AG10803 (cell line): Measurements from ENCODE around the gene DPT.

Experiments
- DNase-seq: peaks from one replicate; pipeline ENCODE4 v3.0.0; 2010; ENCODE audit warnings: low read depth
- H3K4me3 ChIP-seq: 2 replicates; pipeline ENCODE4 v1.5.1; 2011; ENCODE audit warnings: mild to moderate bottlenecking, low read length, control low read depth
- CTCF ChIP-seq: conservative IDR thresholded peaks from 2 replicates; pipeline ENCODE4 v1.5.1; 2011; ENCODE audit warnings: mild to moderate bottlenecking, low read length, control low read depth, inconsistent platforms

DPT gene

GRCh38 chr1:168698453-168698852 lies 30.6 kb downstream of the DPT start:
- no peak overlapping the region for H3K4me3 ChIP-seq
- TF ChIP-seq CTCF = no peak
- no peak for DNase-seq

- H3K4me3 ChIP-seq = no peak overlapping the region
- DNase-seq = peak; percentile 45
- TF ChIP-seq CTCF = no peak
Observed at GRCh38 chr1:168697356-168698126, 31.5 kb downstream of the DPT start.

- no peak overlapping the region for H3K4me3 ChIP-seq
- DNase-seq = no peak
- TF ChIP-seq CTCF = no peak
Observed at GRCh38 chr1:168696125-168696760, 32.8 kb downstream of the DPT start.

GRCh38 chr1:168693872-168694238 lies 35.2 kb downstream of the DPT start:
- H3K4me3 ChIP-seq = no peak overlapping the region
- TF ChIP-seq CTCF = no peak
- DNase-seq = no peak

GRCh38 chr1:168693197-168693871 lies 35.7 kb downstream of the DPT start:
- TF ChIP-seq CTCF = no peak
- no peak overlapping the region for H3K4me3 ChIP-seq

GRCh38 chr1:168692472-168692871 lies 36.5 kb downstream of the DPT start:
- TF ChIP-seq CTCF = no peak
- H3K4me3 ChIP-seq = no peak overlapping the region
- no peak for DNase-seq

More at GRCh38 chr1:168693197-168693871, 35.7 kb downstream of the DPT start:
- no peak for DNase-seq
